C4-2B (cell line): ENCODE results near the gene NELFCD.

Source experiments
- CTCF ChIP-seq: fragments of 450-650 bp; conservative IDR thresholded peaks from 2 replicates; pipeline ENCODE4 v1.5.1; 2017; ENCODE audit warnings: mild to moderate bottlenecking
- ZFX ChIP-seq: fragments of 450-650 bp; IDR thresholded peaks from 2 replicates; pipeline ENCODE4 v1.6.1; 2017

GRCh38 chr20:59015411-59015810 is 34.4 kb downstream of the NELFCD start:
- no peak for TF ChIP-seq CTCF
- no peak for TF ChIP-seq ZFX
